GM21717 (cell line): ENCODE data around the gene NDUFV1.
"Not testable (repeated sequence)": the region's sequence is repeated elsewhere in the genome, so short reads cannot be mapped to it uniquely, and the experiment has no call there.

Source experiments
- ATAC-seq: cut with Tn5 transposase; IDR thresholded peaks from one replicate; pipeline ENCODE4 v1.9.1; 2021; ENCODE audit warnings: mild to moderate bottlenecking, moderate library complexity; ENCODE audit not compliant: unreplicated experiment

The NDUFV1 gene

GRCh38 chr11:67626970-67627369, 20.2 kb downstream of the NDUFV1 start:
- ATAC-seq, result no peak

GRCh38 chr11:67627441-67627811, 20.7 kb downstream of the NDUFV1 start:
- no peak for ATAC-seq

- no peak for ATAC-seq
Measured at GRCh38 chr11:67627812-67628624, 21.3 kb downstream of the NDUFV1 start.

- no peak for ATAC-seq
Measured at GRCh38 chr11:67628710-67629385, 22.1 kb downstream of the NDUFV1 start.

- peak; percentile 45 for ATAC-seq
Measured at GRCh38 chr11:67629386-67630227, 22.9 kb downstream of the NDUFV1 start, which contains the start of gene NUDT8. Gene NUDT8, minus strand, starts transcription at chr11:67629937. Its CDS starts 26 bp downstream, at chr11:67629911.

GRCh38 chr11:67630228-67630942, 23.6 kb downstream of the NDUFV1 start:
- ATAC-seq, result peak; percentile 45

GRCh38 chr11:67630943-67631331, 24.2 kb downstream of the NDUFV1 start:
- ATAC-seq, result no peak

- no peak for ATAC-seq
Measured at GRCh38 chr11:67631411-67631810, 24.7 kb downstream of the NDUFV1 start.

GRCh38 chr11:67631853-67632174, 25.1 kb downstream of the NDUFV1 start:
- ATAC-seq, result no peak

- ATAC-seq, result no peak
Measured at GRCh38 chr11:67632175-67632981, 25.6 kb downstream of the NDUFV1 start.

GRCh38 chr11:67632982-67633755, 26.4 kb downstream of the NDUFV1 start:
- ATAC-seq, result no peak

- no peak for ATAC-seq
Measured at GRCh38 chr11:67633758-67634365, 27.1 kb downstream of the NDUFV1 start.

- no peak for ATAC-seq
Measured at GRCh38 chr11:67634366-67635230, 27.9 kb downstream of the NDUFV1 start.

- no peak for ATAC-seq
Measured at GRCh38 chr11:67635231-67635521, 28.4 kb downstream of the NDUFV1 start.

GRCh38 chr11:67636962-67637361, 30.2 kb downstream of the NDUFV1 start:
- ATAC-seq, result no peak

- not testable (repeated sequence) for ATAC-seq
Measured at GRCh38 chr11:67637441-67637840, 30.7 kb downstream of the NDUFV1 start.

- no peak for ATAC-seq
Measured at GRCh38 chr11:67638535-67639437, 32.0 kb downstream of the NDUFV1 start.
